Frontal cortex (tissue), 4 donors: Measurements from ENCODE around the gene SOWAHC. TPM values are rescaled to one million over a fixed set of nuclear protein-coding genes. Genes with fewer than 3 reads are reported as not detected.
A peak's percentile ranks its signal among the peaks of the same experiment; 100 is the strongest.
"Not testable (repeated sequence)": the region's sequence is repeated elsewhere in the genome, so short reads cannot be mapped to it uniquely, and the experiment has no call there.

ENCODE experiments used
- DNase-seq, 2 donors: peaks; one replicate each; pipeline ENCODE4 v3.0.0; 2012; ENCODE audit warnings: low spot score in 2 of 2
- FAIRE-seq: peaks from 2 replicates; lab custom pipeline; 2012; peaks lifted over from hg19 to GRCh38; lab: Jason Lieb, UNC
- total RNA-seq: library from RNA; depleted of rRNA; stranded (reverse); fragments of >200 nt; gene quantifications from one replicate; pipeline ENCODE4 v1.2.3, GENCODE V29; 2014
- donor health status: control.
- donor health status: control.
- donor health status: control.

Gene SOWAHC
- total RNA-seq, 1 donor from 2014 or later = 33.0 TPM

DNA sequence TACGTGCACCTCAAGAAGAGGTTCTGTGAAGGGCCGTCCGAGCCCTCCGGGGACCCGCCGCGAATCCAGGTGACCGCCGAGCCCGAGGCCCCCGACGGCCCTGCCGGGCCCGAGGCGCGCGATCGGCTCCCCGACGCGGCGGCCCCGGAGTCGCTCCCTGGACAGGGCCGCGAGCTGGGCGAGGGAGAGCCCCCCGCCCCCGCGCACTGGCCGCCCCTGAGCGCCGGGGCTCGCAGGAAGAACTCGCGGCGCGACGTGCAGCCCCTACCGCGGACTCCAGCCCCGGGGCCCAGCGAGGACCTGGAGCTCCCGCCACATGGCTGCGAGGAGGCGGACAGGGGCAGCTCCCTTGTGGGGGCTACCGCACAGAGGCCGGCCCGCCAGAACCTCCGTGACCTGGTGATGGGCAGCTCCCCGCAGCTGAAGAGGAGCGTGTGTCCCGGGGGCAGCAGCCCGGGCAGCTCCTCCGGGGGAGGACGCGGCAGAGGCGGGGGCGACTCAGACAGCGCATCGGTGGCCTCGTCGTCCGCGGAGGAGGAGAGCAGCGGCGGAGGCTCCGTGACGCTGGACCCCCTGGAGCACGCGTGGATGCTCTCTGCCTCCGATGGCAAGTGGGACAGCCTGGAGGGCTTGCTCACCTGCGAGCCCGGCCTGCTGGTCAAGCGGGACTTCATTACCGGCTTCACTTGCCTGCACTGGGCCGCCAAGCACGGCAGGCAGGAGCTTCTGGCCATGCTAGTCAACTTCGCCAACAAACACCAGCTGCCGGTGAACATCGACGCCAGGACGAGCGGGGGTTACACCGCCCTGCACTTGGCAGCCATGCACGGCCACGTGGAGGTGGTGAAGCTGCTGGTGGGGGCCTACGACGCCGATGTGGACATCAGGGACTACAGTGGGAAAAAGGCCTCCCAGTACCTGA lies 812 bp downstream of the SOWAHC start:
- FAIRE-seq = no peak

DNA sequence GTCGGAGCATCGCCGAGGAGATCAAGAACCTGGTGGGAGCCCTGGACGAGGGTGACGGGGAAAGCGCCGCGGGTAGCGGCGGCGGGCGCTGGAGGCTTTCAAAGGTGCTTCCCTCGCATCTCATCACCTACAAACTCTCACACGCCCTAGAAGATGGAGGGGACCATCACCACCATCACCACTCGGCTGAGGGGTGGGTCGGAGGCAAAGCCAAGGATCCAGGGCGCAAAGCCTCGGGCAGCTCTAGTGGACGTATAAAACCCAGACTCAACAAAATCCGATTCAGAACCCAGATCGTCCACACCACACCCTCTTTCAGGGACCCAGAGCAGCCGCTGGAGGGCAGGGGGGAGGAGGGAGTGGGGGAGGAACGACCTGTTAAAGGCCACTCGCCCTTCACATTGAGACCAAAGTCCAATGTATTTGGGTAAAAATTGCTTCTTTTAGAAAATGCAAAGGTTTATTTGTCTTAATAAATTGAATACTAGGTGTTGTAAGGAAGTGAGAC lies 1.5 kb downstream of the SOWAHC start:
- no peak for DNase-seq
- no peak for FAIRE-seq

More for the DNA sequence above, 812 bp downstream of the SOWAHC start:
- DNase-seq = peak in 1 of 2 donors; percentile 8

DNA sequence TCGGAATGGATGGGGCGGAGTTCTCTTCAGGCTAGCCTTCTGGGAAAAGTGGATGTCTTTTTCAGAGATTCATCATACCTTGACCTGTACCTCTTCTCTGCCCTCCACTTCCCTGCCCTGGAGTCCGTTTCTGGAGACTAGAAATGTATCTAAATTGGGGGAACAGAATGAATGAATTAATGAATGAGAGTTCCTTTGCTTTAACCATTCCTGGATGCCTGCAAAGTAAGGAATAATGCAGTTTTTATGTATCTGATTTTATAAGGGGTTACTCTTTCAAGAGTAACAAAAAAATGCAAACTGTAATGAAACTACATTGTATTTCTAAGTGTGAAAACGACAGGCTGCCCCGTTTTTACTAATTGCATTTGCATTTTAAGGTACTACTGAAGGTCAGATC lies 2.0 kb downstream of the SOWAHC start:
- no peak for DNase-seq
- no peak for FAIRE-seq

DNA sequence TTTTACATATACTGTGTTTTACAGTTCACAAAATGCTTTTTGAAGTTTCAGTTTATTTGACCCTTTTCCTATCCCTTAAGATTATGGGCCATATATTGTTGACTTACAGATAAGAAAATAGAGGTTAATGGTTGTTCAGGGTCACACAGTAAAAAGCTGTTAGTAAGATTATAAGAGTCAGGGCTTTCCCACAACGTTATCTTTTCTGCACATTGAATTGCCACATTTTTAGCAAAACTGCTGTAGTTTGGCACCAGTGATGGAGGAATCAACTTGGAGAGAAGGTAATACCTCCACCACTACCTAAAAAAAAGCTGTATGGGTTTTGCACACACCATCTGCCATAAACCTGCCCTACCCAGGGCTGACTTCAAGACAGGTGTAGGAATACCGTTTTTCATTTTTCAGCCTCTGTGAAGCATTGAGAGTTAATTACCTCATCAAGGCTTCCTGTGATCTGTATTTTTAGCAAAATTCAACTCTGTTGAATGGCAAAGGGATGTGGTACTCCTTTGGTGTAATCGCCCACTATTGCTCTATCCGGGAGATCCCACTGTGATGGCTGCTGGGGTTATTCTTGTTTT lies 5.0 kb downstream of the SOWAHC start:
- FAIRE-seq = no peak
- DNase-seq = no peak

DNA sequence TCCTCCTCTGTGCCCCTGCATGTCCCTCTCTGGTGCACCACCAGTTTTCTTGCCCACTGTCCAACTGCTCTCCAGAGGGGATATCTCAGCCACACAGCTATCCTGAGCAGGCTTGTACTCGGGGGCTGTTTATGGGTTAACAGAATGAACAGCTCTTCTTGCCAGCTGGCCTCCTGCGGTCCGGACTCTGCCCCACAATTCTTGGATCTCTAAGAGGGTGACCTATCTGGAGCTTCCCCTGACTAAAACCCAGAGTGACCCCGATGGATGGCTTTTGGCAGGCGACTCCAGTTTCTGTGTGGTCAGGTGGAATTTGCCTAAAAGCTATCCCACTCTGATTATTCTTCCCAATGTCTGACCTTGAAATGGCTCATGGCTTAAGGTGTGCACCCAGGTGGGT lies 9.1 kb downstream of the SOWAHC start:
- no peak for DNase-seq
- FAIRE-seq = no peak

DNA sequence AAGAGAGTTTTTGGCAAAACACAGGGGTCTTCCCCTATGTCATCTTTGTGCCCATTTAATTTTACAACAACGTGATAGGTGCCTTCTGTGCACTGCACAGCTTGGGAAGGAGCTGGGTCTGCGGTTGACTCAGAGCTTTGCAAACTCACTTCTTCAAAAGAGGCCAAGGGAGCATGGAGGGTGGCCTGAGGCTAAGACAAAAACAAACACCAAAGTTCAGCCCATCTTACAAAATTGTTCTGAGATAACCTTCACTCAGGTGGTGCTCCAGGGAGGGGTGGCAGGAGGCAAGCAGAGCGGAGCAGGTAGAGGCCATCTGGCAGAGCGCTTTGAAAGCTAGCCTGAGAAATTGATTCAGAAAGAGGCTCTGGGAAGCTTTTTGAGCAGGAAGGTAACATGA lies 9.8 kb downstream of the SOWAHC start:
- no peak for FAIRE-seq

DNA sequence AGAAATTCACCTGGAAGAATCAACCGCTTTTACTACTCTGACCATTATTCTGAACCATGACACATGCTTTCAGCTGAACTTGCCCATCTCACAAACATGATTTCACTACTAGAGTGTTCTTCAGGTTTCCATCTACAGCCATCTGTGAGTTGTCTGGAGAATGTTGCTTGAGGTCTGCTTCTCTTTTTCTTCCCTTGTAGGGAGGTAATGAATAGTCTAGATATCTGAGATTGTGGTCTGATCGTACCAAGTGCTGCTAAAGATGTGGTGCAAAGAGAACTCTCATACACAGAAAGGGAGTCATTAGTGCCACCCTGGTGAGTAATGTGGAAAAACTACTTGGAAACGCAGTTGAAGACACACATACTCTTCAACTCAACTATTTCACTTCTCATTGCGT lies 10.2 kb downstream of the SOWAHC start:
- no peak for DNase-seq
- no peak for FAIRE-seq

More for the DNA sequence above, 9.8 kb downstream of the SOWAHC start:
- DNase-seq = no peak

DNA sequence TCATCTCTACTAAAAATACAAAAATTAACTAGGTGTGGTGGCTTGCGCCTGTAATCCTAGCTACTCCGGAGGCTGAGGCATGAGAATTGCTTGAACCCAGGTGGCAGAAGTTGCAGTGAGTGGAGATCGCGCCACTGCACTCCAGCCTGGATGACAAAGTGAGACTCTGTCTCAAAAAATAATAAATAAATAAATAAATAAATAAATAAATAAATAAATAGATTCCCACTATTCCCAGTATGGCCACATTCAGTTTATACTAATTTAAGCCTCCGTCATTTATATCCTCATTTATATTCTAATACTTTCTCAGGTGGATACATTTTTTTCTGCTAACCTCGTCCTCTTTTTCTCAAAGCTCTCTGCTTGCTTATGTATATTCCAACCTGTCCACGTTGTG lies 14.2 kb downstream of the SOWAHC start:
- not testable (repeated sequence) for FAIRE-seq, DNase-seq

DNA sequence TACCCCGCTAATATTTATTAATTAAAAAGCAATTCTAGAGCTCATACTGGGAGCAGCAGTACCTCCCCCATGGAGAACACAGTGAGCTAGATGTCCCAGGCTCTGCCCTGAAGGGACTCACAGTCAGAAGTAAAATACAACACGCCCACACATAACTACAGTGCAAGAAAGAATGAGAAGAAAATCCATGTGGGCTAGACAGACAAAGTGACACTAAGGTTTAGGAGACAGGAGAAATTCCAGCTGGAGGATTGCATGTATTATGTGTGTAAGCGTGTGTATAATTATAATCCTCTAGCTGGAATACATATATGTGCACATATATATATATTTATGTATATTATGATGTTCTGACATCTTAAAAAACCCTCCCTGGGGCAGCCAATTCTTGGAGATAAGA lies 15.7 kb downstream of the SOWAHC start:
- FAIRE-seq (no peak), DNase-seq (no peak)

DNA sequence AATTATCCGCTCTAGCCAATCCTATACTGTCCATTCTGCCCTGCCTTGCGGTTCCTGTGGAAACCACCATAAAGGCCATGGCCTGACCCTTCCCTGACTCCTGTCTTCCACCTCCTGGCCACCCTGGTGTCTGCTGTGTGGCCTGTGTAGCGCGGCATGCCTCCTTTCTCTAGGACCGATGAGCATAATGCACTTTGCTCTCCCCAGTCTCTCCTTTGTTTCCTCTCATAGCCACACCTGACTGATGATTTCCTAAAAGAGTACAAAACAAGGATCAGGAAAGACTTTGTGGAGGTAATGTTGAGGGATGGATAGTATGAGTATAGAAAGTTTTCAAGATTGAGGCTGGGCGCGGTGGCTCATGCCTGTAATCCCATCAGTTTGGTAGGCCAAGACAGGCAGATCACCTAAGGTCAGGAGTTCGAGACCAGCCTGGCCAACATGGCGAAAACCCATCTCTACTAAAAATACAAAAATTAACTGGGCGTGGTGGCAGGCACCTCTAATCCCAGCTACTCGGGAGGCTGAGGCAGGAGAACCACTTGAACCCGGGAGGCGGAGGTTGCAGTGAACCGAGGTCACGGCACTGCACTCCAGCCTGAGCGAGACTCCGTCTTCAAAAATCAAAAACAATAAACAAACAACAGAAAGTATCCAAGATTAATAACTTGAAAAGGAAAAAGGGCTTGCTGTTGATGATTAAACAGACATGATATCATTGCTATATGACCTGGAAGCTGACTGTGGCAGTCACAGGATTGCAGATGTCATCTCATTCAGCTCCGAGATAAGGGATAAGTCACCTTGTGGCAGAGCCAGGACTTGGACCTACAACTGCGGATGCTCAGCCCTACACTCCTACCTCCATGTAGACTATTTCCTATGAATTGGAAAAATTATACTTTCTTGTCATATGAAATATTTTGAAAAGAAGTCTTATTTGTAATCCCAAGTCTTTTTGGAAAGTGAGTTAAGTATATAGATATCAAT lies 16.6 kb downstream of the SOWAHC start:
- FAIRE-seq (no peak), DNase-seq (no peak)

DNA sequence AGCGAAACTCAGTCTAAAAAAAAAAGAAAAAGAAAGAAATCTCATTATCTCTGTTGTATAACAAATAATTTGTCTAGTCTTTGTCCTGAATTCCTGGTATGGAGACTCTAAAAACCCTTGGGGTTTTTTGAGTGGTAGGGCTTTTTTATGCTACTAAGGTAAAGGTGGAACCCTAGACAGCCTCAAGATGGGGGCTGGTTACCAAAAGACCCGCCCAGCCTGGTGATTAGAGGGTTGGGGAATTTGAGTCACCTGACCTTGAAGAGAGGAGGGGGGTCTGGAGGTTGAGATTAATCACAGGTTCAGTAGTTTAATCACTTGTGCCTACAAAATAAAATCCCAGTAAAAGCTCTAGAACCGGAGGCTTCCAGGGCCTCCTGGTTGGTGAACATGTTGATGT lies 17.6 kb downstream of the SOWAHC start:
- FAIRE-seq (no peak), DNase-seq (no peak)

DNA sequence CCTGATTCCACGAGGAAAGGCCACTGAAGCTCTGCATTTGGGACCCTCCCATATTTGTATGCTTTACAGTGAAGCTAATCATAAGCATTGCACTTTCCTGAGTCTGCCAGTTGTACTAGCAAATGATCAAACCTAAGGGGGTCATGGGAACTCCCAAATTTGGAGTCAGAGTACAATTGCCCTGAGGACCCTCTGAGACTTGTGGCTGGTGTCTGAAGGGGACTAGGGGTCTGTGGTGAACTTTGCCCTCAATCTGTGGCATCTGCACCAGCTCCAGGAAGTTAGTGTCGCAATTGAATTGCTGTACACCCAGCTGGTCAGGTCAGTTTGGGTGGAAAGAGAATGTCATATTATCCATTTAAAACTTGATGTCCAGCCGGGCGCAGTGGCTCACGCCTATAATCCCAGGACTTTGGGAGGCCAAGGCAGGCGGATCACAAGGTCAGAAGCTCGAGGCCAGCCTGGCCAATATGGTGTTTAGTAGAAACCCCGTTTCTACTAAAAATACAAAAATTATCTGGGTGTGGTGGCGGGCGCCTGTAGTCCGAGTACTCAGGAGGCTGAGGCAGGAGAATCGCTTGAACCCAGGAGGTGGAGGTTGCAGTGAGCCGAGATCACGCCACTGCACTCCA lies 18.1 kb downstream of the SOWAHC start:
- DNase-seq (no peak), FAIRE-seq (no peak)

DNA sequence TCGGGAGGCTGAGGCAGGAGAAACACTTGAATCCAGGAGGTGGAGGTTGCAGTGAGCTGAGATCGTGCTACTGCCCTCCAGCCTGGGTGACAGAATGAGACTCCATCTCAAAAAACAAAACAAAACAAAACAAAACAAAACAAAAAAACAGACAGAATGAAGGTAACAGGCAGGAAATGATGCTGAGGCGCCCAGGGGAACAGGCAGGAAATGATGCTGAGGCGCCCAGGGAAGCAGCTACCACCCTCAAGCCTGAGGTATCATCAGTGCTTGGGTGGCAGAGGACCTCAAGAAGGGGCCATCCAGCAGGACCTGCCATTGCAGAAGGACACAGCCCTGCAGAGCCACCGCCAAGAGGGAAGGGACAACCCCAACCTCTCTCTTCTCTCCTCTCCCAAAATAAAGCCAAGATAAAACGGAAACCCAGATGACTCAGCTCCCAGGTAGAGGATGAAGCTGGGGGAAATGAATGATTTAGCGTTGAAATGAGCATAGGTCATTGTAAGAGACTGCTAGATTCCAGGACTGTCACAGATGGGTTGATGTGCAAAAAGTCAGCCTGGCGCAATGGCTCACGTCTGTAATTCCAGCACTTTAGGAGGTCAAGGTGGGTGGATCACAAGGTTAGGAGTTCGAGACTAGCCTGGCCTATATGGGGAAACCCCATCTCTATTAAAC lies 19.3 kb downstream of the SOWAHC start:
- FAIRE-seq = no peak
- no peak for DNase-seq

DNA sequence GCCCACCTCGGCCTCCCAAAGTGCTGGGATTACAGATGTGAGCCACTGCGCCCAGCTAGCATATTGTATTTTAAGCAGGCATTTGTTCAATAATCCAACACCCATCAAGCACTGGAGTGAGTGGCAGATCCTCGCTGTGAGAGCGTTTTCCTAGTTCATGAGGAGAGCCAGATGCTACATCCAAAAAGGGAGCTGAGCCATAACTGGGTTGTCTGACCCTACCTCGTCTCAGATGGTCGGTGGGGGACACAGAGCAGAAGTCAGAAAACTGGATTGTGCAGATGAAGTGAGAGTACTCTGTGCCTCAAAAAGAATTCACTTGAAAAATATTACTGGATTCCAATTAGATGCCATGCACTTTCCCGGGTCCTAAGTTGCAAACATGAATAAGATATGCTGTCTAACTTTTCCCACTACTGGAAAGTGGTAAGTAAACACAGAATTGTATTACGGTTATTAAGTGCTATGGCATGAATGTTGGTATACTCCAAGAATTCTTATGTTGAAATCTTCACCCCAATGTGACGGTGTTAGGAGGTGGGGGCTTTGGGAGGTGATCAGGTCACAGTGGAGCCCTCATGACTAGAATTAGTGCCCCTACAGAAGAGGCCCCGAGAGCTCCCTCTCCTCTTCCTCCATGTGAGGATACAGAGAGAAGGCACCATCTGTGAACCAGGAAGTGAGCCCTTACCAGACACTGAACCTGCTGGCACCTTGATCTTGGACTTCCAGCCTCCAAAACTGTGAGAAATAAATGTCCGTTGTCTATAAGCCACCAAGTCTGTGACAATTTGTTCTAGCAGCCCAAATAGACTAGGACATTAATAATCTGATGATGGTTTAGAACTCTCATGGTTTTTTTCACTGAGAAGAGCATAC lies 21.5 kb downstream of the SOWAHC start:
- no peak for FAIRE-seq
- no peak for DNase-seq

DNA sequence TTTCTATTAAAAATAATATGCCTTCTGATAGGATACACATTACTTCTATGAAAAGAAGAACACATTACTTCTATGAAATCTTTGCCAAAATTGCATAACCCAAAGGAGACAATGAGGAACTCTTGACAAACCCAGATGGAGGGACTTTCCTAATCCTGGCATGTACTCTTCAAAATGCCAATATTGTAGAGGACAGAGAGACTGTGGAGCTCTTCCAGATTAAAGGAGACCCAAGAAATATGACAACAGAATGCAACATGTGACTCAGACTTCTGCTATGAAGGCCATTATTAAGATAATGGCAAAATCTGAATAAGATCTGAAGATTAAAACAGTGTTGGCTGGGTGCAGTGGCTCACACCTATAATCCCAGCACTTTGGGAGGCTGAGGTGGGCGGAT lies 22.2 kb downstream of the SOWAHC start:
- no peak for DNase-seq
- FAIRE-seq = no peak

DNA sequence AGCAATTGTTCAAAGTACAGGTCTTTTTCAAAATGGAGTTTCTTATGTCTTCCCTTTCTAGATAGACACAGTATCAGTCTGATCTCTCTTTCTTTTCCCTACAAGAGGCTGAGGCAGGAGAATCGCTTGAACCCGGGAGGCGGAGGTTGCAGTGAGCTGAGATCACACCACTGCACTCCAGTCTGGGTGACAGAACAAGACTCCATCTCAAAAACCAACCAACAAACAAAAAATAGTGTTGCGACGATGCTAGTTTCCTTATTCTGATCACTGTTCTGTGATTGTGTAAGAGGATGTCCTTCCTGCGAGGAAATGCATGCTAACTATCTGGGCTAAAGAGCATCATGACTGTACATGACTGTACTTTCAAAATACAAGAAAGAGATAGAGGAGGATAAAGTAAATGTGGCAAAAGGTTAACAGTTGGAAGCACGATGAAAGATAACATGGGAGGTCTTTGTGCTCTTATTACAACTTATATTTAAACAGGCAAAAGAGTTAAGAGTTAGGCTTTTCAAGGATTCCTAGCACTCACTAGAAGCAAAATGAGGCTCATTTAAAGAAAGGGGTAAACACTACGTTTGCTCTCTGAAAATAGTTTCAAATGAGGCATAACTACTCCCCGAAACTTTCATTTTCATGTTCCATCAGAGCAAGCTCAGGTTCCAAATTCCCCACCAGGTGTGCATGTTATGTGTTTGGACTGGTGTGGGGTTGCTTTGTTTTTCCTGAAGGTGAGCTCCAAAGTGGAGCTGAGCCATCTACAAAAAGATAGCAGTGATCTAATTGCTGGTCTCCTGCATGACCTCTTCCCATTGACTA lies 23.8 kb downstream of the SOWAHC start:
- no peak for DNase-seq
- FAIRE-seq = no peak

DNA sequence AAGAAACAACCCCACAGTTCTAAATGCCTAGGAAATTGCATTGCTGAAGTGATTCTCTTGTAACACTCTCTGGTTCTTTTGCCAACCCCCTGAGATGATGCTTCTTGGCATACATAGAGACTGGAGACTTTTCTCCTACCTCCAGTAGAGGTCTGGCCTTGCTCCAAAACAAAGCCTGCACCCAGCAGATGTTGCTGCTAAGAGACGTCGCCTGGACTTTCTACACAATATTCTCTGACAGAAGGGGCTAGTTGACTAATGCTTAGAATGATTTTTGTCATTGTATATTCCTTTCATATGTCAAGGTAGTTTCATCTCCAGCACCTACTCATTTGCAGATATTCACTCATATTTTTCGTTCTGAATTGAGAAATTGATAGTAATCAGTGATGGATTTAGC lies 24.6 kb downstream of the SOWAHC start:
- FAIRE-seq = no peak
- DNase-seq = no peak
